ENCODE measurements around the gene GSTA5.
A peak's percentile ranks its signal among the peaks of the same experiment; 100 is the strongest.
"Not testable (repeated sequence)": the region's sequence is repeated elsewhere in the genome, so short reads cannot be mapped to it uniquely, and the experiment has no call there.

GSTA5 gene

DNA sequence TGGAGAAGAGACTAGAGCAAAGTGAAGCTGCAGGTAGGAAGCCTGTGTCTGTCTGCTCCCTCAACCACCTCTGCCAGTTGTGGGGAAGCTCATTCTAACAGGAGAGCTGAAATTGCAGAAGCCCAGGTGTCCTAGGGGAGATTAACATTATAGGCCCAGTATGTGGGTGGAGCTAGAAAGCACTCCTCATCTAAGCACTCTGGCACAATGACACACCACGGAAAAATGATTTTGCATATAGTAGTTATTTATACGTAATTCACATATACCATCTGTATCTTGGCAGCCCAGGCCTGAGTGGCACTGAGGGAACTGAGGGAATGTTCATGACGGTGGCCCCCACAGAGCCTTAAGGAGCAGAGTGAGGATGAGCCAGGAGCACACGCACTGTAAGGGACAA lies 9.7 kb downstream of the GSTA5 start:
- DNase-seq, result not testable (repeated sequence)

DNA sequence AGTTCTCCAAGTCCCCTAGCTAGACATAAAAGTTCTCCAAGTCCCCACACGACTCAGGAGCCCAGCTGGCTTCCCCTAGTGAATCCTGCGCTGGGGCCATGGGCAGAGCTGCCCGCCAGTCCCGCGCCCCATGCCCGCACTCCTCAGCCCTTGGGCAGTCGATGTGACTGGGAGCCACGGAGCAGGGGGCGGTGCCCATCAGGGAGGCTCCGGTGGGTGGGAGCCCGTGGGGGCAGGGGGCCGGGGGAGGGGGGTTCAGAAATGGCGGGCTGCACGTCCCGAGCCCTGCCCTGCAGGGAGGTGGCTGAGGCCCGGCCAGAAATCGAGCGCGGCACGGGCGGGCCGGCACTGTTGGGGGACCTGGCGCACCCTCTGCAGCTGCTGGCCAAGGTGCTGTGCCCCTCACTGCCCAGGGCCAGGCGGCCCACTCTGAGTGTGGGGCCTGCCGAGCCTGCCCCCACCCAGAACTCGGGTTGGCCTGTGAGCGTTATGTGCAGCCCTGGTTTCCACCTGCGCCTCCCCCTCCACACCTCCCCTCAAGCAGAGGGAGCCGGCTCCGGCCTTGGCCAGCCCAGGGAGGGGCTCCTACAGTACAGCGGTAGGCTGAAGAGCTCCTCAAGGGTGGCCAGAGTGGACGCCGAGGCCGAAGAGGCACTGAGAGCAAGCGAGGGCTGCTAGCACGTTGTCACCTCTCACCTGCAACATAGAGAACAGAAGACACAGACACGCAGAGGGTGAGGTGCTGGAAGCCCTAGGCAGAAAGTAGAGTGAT lies 11.4 kb downstream of the GSTA5 start:
- no peak for DNase-seq

DNA sequence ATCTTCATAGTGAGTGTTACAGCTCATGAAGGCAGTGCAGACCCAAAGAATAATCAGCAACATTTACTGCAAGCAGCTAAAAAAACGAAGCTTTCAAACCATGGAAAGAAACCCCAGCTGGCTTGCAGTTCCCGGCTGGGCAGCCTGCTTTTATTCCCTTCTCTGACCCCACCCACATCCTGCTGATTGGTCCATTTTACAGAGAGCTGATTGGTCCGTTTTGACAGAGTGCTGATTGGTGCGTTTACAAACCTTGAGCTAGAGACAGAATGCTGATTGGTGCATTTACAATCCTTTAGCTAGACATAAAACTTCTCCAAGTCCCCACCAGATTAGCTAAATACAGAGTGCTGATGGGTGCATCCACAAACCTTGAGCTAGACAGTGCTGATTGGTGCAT lies 12.0 kb downstream of the GSTA5 start:
- DNase-seq, result not testable (repeated sequence)

DNA sequence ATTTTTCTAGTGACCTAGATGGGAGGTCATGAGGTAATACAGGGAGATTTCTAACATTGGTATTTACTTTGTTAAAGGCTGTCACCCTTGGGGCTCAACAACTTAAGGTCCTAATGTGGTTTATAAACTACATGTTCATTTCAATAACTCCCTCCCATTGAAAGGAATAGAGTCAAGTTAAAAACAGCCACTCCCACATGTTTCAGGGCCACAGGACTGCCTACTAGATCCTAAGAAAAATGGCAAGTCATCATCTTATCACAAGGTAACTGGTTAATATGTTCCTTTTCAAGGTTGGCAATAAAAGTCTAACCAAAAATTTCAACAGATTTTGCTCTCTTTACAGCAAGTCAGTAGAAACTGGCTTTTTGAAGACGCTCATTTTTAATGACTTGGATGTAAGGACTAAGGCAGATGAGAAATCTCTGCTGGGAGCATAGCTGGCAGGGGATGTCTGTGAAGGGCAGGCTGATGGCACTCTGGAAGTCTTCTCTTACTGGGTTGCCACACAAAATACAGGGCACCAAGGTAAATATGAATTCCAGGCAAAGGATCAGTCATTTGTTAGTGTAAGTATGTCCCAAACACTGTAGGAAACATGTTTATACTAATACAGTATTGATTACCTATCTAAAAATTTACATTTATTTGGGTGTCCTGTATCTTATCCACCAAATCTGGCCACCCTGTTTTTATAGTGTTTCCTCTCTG lies 13.4 kb downstream of the GSTA5 start:
- not testable (repeated sequence) for DNase-seq

DNA sequence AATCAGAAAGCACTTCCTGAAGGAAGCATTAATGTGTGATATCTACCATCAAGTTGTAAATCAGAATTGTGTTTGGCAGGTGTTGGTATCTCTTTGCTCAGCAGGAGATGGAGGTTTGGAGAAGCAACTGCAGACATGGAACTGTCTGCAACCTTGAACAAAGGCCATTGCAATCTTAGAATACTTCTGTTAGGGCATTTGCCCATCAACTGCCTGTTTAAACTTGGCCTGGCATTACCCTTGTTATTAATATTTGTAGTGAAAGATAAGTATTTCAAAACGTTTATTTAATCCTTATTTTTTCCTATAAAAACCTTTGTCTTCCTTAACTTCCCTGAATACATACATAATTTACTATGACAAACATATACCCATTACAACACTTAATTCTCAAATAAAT lies 14.1 kb downstream of the GSTA5 start:
- DNase-seq, result no peak

DNA sequence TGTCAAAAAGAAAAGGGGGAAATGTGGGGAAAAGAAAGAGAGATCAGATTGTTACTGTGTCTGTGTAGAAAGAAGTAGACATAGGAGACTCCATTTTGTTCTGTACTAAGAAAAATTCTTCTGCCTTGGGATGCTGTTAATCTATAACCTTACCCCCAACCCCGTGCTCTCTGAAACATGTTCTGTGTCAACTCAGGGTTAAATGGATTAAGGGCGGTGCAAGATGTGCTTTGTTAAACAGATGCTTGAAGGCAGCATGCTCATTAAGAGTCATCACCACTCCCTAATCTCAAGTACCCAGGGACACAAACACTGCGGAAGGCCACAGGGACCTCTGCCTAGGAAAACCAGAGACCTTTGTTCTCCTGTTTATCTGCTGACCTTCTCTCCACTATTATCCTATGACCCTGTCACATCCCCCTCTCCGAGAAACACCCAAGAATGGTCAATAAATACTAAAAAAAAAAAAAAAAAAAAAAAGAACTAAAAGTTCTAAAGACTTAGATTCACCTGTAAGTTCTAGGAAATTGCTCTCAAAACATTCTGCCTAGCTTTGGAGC lies 14.6 kb downstream of the GSTA5 start:
- DNase-seq, result not testable (repeated sequence)

DNA sequence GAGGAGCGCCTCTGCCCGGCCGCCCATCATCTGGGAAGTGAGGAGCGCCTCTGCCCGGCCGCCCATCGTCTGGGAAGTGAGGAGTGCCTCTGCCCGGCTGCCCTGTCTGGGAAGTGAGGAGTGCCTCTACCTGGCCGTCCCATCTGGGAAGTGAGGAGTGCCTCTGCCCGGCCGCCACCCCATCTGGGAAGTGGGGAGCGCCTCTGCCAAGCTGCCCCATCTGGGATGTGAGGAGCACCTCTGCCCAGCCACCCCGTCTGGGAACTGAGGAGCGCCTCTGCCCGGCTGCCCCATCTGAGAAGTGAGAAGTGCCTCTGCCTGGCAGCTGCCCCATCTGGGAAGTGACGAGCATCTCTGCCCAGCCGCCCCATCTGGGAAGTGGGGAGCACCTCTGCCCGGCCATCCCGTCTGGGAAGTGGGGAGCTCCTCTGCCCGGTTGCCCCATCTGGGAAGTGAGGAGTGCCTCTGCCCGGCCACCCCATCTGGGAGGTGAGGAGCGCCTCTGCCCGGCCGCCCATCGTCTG lies 15.3 kb downstream of the GSTA5 start:
- DNase-seq, result not testable (repeated sequence)

DNA sequence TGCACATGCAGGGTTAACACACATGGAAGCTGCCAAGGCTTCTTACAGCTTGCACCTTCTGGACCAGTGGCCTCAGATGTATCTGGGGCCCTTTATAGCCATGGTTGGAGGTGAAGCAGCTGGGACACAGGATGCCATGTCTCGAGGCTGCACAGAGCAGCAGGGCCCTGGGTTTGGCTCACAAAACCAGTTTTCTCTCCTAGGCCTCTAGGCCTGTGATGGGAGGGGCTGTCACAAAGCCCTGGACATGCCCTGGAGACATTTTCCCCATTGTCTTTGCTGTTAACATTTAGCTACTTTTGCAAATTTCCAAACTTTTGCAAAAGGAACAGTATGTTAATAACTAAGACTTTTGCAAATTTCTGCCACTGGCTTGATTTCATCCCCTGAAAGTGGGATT lies 18.8 kb downstream of the GSTA5 start:
- DNase-seq, result no peak

DNA sequence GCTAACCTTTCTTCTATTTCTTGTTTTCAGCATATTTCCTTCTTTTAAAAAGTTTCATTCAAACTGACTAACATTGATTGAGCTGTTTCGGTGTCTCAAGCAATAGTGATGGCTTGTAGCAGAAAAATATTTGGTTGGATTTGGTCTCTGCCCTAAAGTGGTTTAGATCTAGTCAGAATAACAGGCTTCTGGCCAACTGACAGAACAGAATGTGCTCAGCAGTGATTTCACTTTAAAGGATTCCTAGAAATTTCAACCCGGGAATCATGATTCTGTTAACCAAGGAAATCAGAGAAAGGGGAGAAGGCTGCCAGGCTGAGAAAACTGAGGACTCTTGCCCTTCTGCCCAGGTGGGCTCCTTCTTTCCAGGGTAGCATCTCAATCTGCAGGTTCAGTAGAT lies 20.4 kb downstream of the GSTA5 start:
- DNase-seq, result no peak

DNA sequence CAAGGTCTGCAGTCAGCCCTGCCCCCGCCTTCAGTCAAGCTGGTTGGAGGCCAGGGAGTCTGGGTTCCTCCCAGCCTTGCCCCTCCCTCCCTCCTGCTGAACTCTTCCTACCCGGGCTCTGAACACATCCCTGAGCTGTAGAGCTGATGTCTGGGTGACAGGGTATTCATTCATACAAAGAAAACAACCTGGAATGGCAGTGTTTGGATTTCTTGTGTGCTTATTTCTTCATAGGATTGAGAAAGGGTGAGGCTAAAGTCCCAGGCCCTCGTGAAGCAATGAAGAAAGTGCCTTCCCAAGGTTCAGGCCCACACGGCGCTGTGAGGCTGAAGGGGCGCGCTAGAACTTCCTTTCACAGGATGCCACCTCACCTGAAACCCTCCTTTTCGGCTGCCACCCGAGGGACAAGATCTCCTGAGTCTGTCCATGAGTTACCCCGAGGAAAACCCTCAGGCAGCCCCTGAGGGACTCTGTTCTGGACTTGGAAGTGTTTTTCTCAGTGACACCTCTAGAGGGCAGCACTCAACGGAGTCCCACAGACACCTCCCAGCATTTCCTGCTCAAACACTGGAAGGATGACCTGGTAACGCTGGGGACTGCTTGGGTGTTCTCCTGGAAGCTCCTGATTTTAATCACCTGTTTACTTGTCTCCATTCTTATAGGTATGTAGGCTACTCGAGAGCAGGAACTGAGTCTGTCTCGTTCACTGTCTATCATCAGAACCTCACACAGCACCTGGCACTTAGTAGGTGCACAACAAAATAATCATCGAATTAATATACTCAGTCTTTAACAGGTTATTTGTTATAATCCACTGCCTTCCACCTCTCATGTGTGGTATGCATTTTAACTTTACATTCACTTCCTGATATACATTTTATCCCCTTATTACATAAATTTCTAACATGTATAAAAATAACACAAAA lies 25.2 kb downstream of the GSTA5 start:
- DNase-seq, result peak; percentile 11

DNA sequence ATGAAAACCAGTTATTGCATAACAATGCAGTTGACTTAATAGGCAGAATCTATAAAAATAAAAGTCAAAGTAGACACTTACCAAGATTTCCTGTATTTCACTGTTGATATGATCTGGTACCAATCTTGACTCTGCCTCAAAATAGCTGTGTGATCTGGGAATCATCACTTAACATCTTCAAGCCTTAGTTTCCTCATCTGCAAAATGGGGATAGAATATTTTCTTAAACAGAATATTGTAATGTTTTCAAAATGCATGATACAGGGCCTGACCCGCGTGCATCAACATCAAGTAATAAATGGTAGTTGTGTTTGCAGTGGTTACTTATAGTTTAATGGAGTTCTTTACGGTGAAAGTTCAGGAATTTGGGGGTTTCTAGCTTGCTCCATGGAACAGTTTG lies 26.1 kb downstream of the GSTA5 start:
- not testable (repeated sequence) for DNase-seq

DNA sequence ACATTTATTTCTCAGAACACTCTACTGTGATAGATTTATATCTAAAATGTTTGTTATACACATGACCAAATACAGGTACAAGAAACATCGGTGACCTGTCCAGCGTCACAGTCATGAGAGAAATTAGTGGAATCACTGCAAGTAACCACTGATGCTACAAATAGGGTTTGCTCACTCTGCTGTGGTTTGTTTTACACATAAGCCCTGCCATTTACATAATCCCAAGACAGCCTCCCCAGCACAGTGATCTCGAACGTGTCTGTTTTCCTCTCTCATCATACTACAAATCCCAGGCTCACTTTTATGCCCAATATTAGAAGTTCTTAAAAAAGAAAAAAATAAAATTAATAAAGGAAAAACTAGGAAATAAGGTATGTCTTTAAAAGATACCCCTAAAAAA lies 30.8 kb downstream of the GSTA5 start:
- DNase-seq, result not testable (repeated sequence)

DNA sequence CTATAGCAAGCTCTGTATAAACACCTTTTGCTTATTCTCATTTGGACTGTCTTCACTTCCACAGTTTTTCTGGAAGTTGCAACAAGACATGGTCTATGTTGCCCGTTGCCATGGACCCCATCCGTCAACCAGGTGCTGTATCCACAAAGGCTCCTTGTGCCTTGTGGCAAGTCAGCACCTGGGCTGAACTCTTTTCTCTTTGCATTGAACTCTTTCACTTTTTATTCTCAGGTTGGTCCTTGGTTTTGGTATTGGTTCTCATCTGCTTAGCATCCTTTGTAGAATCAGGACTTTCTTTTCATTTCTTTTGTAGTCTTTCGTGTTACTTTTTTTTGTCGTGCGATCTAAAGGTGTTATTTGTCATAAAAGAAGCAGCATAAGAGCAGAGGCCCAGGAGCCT lies 32.0 kb downstream of the GSTA5 start:
- DNase-seq, result no peak

DNA sequence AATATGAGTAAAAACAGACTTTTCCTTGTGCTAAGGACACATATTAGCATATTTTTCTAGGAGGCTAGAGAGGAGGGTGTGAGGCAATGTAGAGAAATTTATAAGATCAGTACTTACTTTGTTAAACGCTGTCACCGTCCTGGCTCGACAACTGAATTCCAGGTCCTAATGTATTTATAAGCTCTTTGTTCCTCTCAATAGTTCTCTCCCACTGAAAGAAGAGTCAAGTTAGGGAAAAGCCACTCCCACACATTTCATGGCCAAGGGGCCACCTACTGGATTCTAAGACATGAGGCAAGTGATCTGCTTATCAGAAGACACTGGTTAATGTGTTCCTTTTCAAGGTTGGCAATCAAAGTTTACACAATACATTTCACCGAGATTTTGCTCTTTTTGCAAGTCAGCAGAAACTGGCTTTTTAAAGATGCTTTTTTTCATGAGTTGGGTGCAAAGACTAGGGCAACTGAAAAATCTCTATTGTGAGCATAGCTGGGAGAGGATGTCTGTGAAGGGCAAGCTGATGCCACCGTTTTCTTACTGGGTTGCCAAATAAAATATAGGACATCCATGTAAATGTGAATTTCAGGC lies 36.9 kb downstream of the GSTA5 start, which contains the start of gene GSTA1:
GSTA1 (minus strand) TSS at position 149 of the 588 bp plus-strand sequence. CDS start 4,549 bp downstream, outside the sequence.
- DNase-seq, result not testable (repeated sequence)

DNA sequence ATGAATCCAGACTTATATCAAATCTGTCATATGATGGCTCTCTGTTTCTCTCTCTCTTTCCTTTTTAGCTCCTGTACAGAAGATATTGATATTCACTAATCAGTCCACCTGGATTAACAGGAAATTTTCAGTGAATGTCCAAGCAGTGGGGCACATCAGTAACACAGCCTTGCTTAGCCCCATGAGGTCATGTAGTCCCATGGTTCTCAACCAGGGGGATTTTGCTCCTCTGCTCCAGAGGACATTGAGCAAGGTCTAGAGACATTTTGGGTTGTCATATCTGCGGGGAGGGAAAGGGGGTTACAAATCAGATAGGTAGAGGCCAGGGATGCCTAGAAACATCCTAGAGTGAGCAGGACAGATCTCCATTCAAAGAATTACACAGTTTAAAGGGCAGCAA lies 37.8 kb downstream of the GSTA5 start:
- DNase-seq, result no peak

DNA sequence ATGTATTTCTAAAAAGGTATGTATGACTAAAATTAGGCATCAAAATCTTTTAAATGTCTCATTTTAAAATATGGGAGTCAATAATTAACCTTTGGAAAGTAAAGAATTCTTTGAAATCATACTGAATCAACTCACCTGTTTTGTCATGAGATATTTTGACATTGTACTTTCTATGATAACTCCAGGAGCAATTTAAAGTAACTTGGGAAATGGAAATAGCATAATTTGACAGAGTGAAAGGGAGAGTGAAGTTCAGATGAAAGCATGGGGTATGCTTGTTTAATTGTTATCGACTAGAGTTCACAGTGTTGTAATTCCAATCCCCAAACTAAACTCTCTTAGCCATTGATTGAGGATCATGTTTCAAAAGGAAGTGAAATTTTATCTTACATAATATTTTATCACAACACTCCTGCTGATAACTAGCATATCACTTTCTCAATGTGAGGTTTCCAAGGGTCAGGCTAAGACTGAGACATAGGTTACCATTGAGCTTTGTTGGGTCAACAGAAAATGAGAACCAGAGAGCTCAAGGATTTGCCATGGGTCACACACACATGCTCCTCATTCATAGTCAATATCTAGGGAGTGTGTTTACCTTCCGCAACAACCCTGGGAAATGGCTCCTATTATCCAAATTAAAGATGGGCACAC lies 39.3 kb downstream of the GSTA5 start:
- no peak for DNase-seq

DNA sequence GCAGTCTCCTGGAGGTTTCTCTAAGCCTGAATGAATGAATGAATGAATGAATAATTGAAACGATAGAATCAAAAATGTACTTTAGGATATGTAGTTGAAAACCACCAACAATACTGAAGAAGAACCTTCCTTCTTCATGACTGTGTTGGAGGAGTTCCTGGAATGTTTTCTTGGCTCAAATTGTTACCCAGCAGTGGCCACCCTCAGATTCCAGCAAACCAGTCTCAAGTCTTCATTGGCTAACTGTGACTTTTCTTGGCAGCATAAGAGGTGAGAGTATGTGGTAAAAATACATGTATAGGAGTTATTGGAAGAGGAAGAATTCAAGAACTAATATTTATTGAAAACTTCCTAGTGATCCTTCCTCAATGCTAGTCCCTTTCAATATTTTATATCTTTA lies 41.3 kb downstream of the GSTA5 start:
- DNase-seq, result not testable (repeated sequence)

DNA sequence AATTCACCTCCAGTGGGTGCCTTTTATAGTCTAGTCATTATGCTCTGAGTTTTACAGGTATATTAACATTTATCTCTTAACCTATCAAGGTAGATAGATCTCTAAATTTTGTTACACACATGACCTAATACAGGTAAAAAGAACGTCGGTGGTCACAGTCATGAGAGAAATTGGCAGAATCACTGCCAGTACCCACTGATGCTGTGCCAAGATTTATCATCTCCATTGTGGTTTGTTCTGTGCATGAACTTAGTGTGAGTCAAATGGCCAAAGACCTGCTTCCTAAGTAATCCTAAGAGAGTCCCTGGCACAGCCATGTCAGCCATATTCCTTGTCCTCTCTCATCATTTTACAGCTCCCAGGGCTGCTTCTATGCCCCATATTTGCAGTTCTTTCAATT lies 46.2 kb downstream of the GSTA5 start:
- DNase-seq, result not testable (repeated sequence)

DNA sequence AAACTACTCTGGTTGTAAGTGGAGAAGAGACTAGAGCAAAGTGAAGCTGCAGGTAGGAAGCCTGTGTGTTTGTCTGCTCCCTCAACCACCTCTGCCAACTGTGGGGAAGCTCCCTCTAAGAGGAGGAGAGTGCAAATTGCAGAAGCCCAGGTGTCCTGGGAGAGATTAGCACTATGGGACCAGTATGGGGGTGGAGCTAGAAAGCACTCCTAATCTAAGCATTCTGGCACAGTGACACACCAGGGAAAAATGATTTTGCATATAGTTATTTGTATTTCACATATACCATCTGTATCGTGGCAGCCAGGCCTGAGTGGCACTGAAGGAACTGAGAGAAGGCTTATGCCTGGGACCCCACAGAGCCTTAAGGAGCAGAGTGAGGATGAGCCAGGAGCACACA lies 49.8 kb downstream of the GSTA5 start:
- peak; percentile 9 for DNase-seq

DNA sequence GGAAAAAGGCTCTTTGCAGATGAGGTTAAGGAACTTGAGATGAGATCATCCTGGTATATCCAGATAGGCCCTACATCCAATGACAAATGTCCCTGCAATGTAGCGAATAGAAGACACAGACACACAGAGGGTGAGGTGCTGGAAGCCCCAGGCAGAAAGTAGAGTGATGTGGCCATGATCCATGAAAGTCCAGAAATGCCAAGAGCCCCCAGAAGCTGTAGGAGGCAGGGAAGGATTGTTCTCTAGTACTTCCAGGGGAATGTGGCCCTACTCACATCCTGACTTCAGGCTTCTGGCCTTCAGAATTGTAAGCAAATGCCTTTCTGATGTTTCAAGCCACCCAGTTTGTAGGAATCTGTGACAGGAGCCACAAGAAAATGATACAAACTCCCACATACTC lies 51.0 kb downstream of the GSTA5 start:
- DNase-seq, result not testable (repeated sequence)

DNA sequence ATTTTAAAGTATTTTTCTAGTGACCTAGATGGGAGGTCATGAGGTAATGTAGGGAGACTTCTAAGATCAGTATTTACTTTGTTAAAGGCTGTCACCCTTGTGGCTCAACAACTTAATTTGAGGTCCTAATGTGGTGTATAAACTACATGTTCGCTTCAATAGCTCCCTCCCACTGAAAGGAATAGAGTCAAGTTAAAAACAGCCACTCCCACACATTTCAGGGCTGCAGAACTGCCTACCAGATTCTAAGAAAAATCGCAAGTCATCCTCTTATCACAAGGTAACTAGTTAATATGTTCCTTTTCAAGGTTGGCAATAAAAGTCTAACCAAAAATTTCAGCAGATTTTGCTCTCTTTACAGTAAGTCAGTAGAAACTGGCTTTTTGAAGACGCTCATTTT lies 52.1 kb downstream of the GSTA5 start:
- DNase-seq, result no peak

DNA sequence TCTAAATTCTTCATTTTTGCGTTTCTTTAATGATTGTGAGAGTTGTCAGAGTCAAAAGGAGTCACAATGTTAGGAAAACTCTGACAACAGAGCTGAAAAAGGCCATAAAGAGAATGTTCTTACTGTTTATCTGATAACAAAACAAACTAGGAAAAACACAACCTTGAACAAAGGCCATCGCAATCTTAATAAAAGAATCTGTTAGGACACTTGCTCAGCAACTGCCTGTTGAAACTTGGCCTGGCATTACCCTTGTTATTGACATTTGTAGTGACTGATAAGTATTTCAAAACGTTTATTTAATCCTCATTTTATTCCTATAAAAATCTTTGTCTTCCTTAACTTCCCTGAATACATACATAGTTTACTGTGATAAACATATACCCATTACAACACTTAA lies 52.7 kb downstream of the GSTA5 start:
- no peak for DNase-seq
